Suprapubic skin (tissue), 3 donors: ENCODE data around the gene CCDC178.
"Not testable (repeated sequence)": the region's sequence is repeated elsewhere in the genome, so short reads cannot be mapped to it uniquely, and the experiment has no call there.

Experiments
- CTCF ChIP-seq, 2 donors: fragments of 200-600 bp in 1 of 2; fragments of 450-650 bp in 1 of 2; sonication (generic) in 1 of 2; IDR thresholded peaks; one replicate each; pipeline ENCODE4 v1.5.1; 2016 to 2019; ENCODE audit warnings: antibody characterized with exemption in 2 of 2, mild to moderate bottlenecking in 1 of 2, moderate library complexity in 1 of 2
- POLR2A ChIP-seq, 2 donors: fragments of 450-650 bp; IDR thresholded peaks; one replicate each; pipeline ENCODE4 v1.6.1; 2017; ENCODE audit warnings: antibody characterized with exemption in 2 of 2, mild to moderate bottlenecking in 2 of 2, moderate library complexity in 2 of 2

GRCh38 chr18:33339733-33340132 is 100.8 kb downstream of the CCDC178 start:
- TF ChIP-seq CTCF, POLR2A (IDR thresholded peaks at IDR 0.05): not testable (repeated sequence)
